Stimulated activated CD4-positive, alpha-beta T cell treated with anti-CD3 and anti-CD28 coated beads, TNF-alpha, amount 100 ng/mL, for 24 hours (primary cell): ENCODE measurements around the gene UNC5B.

Source experiments
- DNase-seq, 3 experiments: peaks; one replicate each; pipeline ENCODE4 v3.0.0-alpha.2; 2020; ENCODE audit warnings: low read depth in 3 of 3

The UNC5B gene

GRCh38 chr10:71254834-71255549 lies 42.6 kb downstream of the UNC5B start:
- DNase-seq = no peak

DNA sequence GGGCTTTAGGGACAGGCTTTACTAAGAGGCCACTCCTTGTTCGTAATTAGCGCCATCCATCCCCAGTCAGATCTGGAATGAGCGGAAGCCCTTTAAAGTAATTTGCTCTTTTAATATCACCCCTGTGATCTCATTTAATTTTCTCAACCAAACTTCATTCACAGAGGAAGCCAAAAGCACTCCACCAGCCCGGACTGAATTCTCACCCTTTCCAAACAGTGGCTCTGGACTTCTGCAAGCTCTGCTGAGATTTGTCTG lies 43.1 kb downstream of the UNC5B start:
- DNase-seq = no peak

DNA sequence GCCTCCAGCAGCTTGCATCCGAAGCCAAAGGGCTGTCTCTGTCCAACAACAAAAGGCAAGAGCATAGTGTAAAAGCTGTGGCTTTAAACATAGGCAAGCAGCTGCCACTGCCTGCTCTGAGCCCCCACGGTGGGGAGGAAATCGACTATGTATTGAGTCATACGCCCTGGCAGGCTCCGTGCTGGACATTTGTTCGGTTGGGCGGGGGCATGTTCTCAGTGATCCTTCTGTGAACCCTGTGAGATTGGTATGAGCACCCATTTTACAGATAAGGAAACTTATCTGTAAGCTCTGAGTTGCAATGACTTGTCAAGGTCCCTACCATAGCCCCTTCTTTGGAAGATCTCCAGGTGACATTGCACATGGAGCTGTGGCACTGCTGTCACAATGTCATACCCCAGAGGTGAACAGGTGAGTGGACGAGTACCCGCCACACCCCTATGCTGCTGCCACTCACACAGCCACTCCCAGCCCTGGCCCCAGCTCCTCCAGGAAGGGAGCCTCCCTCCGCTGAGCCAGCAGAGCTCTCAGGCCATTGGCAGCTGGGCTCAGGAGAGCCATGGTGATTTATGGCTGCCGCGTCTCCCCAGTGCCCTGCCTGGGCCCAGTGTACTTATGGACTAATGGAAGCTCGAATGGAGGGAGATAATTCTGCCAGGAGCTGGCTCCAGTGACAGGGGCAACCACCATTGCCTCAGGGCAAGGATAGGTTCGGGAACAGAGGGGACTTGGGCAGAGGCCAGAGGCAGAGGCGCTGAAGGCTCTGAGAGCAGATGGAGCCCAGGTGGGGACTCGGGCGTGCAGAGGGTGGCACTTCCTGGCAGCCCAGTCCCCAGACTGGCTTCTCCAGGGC lies 43.7 kb downstream of the UNC5B start:
- no peak for DNase-seq

DNA sequence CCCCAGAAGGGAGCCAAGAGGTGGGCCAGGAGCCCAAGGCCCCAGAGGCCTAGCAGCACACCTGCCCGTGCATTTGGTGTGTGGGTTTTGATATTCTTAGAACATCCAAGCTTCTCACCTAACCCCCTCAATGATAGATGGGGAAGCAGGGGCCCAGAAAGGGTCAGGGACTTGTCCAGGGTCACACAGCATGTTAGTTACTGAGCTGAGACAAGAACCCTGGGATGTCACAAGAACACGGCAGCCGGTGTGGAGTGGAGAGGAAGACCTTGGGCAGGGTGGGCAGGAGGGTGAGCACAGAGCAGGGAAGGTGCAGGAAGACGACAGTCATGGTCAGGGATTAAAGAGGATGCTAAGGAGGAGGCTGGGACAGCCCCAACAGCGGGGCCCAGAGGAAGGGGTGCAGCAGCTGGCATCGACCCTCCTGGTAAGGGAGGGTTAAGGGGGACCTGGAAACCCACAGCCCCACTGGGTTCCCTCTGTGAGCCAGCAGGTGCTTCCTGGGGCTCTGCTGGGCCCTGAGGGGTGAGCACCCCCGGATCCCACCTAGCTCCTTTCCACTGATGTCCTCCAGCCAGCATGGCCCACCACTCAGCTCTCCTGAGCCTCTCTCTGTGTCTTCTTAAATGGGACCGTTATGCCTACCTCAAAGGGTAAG lies 44.4 kb downstream of the UNC5B start:
- no peak for DNase-seq

DNA sequence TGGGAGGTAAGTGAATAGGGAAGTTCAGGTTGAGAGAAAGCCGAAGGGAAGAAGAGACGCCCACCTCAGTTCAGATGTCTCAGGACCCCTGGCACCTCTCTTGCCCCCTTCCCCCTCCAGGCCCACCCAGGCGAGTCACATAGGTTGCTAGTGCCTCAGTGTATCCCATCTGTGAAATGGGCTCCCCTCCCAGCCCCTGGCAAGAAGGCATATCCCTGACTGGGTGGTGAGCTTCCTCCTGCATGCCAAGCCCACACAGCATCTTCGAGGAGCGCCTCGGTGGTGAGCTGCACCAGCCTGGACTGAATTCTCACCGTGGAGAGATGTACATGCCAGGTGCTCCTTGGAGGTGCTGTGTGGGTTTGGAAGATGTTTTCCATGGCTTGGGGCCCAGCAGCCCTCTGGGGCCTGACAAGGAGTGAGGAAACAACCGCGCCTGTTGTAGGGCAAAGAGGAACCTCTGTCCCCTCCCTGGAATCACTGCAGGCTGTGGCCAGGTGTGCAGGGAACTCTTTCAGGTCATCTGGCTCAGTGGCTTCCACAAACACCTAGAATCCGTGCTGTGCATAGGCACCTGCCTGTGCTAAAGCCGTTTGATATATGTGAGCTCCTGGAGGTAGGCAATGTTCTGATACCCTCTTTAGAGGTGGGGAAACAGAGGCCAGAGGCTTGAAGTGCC lies 45.1 kb downstream of the UNC5B start:
- no peak for DNase-seq

DNA sequence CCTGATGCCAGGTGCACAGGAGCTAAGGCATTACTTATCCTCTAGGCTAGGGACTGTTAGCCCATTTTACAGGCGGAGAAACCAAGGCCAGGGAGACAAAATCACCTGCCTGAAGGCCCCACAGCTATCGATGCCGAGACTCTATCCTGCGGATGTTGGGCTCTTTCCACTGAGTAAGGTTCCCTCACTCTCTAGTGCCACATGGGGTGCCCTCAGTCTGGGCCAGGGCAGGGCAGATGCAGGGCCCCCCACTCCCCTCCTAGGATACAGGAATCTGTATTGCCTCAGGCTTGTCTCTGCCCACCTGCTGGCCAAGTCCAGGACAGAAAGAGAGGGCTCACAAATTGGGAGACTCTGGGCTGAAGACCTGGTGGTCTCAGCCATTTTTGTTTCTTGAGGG lies 45.7 kb downstream of the UNC5B start:
- DNase-seq = no peak

DNA sequence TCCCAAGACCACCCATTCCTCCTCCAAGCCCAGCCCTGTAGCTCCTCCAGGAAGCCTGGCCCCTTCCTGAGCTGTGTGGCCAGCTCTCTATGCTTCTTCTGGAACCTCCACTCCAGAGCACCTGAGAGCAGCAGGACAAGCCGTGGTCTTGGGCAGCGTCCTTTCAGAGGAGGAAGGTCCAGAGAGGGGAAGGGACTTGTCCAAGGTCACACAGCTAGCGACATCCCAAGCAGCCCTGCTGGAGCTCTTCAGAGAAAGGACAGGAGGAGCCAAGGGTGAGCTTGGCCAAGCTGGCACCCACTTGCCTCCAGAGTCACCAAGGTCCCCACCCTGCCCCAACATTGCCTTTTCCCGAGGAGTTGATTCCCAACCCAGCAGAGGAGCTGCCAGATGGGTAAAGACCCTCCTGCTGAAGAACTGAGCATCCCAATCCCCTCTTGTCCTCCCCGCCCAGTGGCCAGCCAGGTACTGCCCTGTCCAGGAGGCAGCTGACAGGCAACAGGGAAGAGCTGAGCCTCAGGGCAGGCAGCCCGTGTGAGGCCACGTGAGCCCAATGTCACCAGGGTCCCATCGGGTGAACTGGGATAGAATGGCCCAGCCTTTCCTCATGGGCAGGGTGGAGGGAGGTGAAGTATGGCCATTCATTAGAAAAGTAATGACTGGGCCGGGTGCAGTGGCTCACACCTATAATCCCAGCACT lies 46.2 kb downstream of the UNC5B start:
- no peak for DNase-seq

- DNase-seq = no peak
Observed at GRCh38 chr10:71259282-71259681, 46.9 kb downstream of the UNC5B start.

DNA sequence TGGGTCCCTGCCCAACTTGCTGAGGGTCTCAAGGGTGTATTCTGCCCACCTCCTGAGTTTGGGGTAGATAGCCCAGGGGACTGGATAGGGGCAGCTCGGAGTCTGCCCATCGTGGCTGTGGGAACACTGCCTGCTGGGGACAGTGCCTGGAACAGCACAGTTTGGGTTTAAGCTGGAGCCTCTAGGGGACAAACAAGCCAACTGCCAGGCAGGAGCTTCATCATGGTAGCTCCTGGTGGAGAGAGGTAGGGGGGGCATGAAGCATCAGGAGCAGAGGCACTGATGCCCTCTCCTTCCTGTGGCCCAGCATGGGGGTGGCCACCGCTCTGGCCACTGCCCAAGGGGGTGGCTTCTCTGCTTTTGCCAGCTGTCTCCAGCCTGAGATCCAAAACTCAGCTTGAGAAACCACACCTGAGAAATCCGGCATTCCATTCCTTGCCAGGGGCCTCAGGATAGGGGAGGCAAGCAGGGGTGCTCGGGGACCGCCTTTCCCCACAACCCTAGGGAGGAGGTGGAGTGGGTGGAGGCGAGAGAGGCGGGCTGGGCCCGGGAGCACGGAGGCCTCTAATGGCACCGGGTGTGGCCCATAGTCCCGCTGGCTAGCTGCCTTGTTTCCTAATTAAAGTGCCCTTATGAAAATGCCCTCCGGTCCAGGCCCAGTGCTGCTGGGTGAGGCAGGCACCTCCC lies 47.6 kb downstream of the UNC5B start:
- DNase-seq = no peak

GRCh38 chr10:71260622-71261325 lies 48.4 kb downstream of the UNC5B start:
- DNase-seq = no peak

GRCh38 chr10:71262027-71262426 lies 49.7 kb downstream of the UNC5B start:
- DNase-seq = no peak

DNA sequence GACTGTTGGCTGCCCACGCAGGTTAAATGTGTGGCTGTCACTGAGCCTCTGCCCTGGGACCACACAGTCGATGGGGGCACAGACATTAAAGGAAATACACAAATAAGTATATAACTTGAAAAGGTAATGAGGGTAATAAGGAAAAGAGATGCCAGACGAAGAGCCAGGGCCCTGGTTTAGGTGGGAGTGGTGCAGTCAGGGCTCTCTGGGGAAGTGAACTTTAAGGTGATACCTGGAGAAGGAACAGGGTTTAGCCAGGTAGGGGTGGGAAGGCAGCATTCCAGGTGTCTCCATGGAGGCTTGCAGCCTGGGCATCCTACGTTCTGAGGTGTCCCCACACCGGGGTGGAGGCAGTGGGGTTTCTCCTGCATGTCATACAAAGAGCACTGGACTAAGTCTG lies 50.4 kb downstream of the UNC5B start:
- DNase-seq = no peak

- no peak for DNase-seq
Observed at GRCh38 chr10:71263376-71263775, 51.0 kb downstream of the UNC5B start.

GRCh38 chr10:71264345-71265200 lies 52.2 kb downstream of the UNC5B start:
- DNase-seq = no peak

DNA sequence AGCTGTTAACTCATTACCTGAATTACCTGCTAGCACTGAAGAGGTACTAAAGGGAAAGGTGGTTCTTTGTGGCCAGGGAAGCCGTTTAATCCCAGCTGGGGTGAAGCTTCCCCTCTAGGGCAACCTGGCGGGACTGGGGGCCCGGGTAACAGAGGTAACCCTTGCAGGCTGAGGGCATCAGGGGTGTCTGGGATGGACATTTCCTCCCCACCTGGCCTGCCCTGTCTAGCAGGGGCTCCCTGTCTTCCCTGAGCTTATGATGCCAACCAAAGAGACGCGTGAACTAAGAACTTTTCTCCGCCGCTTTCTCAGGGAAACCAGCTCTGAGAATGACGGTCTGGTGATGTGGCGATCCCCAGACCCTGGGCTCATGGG lies 52.8 kb downstream of the UNC5B start:
- no peak for DNase-seq

GRCh38 chr10:71265618-71266146 lies 53.3 kb downstream of the UNC5B start:
- no peak for DNase-seq

GRCh38 chr10:71266147-71266917 lies 54.0 kb downstream of the UNC5B start:
- DNase-seq = no peak

- no peak for DNase-seq
Observed at GRCh38 chr10:71266918-71267442, 54.6 kb downstream of the UNC5B start.
